GM18861 (cell line): ENCODE results near the gene ACOT7.
"Not testable (repeated sequence)": the region's sequence is repeated elsewhere in the genome, so short reads cannot be mapped to it uniquely, and the experiment has no call there.

Experiments
- ATAC-seq: cut with Tn5 transposase; IDR thresholded peaks from one replicate; pipeline ENCODE4 v1.9.1; 2021; ENCODE audit not compliant: unreplicated experiment

The ACOT7 gene

GRCh38 chr1:6401673-6402072 is 8.1 kb upstream of the ACOT7 start:
- no peak for ATAC-seq

GRCh38 chr1:6399294-6399693 is 5.7 kb upstream of the ACOT7 start:
- no peak for ATAC-seq

DNA sequence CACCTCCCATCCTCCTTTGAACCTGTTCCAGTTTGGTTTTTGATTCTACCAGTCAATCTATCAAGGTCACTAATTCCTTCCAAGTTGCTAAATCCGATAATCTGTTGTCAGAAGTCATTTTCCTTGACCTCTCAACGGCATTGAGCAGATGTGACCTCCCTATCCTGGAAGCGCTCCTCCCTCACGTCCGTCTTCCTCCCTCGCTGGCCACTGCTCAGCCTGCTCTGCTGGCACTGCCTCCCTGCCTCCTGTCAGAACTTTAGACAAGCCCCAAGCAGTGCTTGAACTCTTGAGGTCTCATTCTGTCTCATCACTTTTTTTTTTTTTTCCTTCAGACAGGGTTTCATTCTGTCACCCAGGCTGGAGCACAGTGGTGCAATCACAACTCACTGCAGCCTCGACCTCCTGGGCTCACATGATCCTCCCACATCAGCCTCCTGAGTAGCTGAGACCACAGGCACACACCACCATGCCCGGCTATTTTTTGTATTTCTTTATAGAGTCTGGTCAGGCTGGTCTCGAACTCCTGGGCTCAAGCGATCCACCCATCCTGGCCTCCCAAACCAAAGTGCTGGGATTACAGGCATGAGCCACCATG is 4.4 kb upstream of the ACOT7 start:
- ATAC-seq: no peak

DNA sequence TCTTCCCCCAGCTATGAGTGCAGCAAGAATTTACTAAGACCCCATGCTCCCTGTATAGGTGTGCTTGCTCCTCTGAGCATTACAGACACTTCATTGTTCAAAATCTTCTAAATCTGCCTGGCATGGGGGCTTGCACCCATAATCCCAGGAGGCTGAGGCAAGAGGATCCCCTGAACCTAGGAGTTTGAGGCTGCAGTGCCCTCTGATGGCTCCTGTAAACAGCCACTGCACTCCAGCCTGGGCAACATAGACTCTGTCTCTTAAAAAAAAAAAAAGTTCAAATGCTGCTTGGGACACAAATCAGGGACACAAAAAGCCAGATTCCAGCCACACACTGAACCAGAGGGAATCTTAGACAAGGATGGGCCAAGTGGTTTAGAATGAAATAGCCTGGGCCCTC is 3.4 kb upstream of the ACOT7 start:
- ATAC-seq: no peak

DNA sequence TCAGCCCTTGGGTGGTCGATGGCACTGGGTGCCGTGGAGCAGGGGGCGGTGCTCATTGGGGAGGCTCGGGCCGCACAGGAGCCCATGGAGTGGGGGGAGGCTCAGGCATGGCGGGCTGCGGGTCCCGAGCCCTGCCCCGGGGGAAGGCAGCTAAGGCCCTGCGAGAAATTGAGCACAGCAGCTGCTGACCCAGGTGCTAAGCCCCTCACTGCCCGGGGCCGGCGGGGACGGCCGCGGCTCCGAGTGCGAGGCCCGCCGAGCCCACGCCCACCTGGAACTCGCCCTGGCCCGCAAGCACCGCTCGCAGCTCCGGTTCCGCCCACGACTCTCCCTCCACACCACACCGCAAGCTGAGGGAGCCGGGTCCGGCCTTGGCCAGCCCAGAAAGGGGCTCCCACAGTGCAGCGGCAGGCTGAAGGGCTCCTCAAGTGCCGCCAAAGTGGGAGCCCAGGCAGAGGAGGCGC is 2.2 kb upstream of the ACOT7 start:
- not testable (repeated sequence) for ATAC-seq

- ATAC-seq: not testable (repeated sequence)
Observed at GRCh38 chr1:6395130-6395529, 1.6 kb upstream of the ACOT7 start.

GRCh38 chr1:6392809-6393399 is 663 bp downstream of the ACOT7 start:
- peak; percentile 10 for ATAC-seq

DNA sequence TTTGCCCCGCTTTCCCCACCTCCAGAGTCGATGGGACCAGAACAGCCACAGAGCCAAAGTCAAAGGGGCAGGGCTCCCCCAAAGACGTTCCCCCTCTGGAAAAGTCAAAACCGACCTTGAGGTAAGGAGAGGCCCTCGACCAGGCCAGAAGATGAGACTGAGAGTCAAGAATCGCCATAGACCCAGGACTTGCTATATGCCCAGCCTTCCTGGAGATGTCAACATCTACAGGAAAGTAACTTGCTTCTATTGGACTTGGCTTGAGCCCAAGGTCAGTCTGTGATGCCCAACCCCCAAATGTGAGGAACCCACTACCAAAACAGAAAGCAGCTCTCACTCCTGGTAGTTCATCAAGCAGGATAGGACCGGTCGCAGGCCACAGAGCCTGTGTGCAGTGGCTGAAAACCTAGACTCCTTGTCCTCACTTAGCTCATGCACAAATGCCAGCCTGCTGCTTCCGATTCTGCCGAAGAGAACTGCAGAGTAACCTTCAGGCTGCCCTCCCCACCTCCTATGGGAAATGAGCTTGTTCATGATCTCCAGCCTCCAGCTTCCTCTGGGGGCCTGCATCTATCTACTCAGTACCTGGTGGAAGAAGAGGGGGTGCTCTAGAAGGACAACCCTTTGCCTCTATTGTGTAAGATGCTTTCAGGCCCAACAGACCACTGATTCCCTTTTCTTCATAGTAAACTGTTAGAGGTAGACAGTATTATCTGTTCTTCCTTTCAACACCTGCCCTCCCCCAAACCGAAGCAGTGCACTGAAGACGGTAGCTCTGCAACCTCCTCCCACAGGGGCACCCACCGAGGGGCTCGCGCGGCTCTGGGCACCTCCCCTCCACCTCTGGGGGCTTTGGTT is 1.4 kb downstream of the ACOT7 start:
- peak; percentile 2 for ATAC-seq

GRCh38 chr1:6389971-6390370 is 3.6 kb downstream of the ACOT7 start:
- ATAC-seq: no peak

DNA sequence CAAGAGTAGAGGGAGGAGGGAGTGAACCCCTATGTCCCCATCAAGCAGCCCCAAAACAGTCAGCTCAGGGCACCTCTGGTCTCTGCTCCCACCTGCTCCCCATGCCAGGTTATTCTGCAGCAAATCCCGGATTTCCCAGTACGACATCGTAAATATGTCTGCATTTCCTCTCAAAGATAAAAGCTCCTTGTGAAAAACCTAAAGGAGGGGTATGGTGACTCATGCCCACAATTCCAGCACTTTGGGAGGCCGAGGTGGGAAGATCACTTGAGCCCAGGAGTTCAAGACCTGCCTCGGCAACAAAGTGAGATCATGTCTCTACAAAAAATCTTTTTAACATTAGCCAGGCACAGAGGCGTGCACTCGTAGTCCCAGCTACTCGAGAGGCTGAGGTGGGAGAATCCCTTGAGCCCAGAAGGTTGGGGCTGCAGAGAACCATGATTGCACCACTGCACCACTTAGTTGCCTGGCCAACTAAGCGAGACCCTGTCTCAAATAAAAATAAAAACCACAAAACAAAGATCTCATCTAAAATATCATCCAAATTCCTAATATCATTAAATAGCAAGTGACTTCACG is 7.1 kb downstream of the ACOT7 start:
- no peak for ATAC-seq

DNA sequence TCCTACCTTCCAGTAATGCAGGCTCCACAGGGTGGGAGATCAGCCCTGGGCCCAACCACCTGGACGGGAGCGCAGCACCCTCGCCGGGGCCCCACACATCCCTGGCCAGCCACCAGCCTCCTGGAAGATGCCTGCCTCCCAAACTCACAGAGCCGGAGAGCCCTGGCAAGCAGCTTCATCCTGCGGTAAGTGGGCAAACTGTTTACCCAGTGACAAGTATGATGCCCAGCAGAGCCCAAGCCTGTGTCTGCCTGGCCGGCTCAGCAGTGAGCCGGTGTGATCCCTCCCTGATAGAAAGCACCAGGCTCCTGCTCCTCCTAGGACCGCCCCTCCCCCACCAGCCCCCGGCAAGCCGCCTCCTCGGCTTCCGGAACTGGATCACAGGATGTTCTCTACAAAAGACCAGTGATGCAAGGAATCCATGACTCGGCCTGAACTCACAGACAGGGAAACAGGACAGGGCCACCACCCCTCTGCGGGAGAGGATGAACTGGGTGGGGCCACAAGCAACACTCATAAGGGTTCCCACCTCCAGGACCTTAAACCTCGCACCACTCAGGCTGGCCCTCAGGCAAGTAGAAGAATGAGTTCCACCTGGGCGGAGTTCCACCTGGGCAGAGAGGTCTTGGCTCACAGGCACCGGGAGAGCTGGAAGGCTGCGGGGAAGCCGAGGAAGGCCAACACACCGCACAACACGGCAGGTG is 7.9 kb downstream of the ACOT7 start:
- no peak for ATAC-seq

DNA sequence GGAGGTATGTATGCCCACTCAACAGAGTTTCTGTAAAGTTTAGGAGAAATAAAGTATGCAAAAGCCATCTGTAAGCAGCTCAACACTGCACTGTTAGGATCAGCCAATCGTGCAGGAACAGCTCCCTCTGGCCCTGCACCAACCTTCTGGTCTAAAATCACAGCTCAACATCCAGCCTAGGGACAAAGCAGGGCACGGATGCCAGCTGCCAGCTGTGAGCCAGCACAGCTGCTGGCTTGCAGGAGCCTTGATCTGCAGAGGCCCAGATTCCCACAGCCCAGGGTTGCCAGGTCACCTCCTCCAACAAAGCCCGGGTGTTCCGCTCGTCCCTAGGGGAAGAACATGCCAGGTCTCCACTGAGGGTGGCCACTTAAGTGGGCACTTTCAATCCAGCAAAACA is 8.6 kb downstream of the ACOT7 start:
- no peak for ATAC-seq

DNA sequence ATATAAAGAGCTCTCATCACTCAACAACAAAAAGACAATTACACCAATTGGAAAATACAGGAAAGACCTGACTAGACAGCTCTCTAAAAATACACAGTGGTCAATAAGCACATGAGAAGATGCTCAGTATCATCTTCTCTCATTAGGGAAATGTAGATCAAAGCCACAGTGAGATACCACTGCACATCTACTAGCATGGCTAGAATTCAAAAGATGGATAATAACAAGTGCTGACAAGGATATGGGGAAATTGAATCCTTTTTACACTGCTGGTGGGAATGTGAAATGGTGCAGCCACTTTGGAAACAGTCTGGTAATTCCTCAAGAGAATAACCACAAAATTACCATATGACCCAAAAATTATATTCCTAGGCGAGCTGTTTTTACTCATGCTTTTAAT is 9.4 kb downstream of the ACOT7 start:
- ATAC-seq: no peak

- ATAC-seq: no peak
Observed at GRCh38 chr1:6380037-6380436, 13.5 kb downstream of the ACOT7 start.

- ATAC-seq: no peak
Observed at GRCh38 chr1:6378096-6378746, 15.3 kb downstream of the ACOT7 start.

DNA sequence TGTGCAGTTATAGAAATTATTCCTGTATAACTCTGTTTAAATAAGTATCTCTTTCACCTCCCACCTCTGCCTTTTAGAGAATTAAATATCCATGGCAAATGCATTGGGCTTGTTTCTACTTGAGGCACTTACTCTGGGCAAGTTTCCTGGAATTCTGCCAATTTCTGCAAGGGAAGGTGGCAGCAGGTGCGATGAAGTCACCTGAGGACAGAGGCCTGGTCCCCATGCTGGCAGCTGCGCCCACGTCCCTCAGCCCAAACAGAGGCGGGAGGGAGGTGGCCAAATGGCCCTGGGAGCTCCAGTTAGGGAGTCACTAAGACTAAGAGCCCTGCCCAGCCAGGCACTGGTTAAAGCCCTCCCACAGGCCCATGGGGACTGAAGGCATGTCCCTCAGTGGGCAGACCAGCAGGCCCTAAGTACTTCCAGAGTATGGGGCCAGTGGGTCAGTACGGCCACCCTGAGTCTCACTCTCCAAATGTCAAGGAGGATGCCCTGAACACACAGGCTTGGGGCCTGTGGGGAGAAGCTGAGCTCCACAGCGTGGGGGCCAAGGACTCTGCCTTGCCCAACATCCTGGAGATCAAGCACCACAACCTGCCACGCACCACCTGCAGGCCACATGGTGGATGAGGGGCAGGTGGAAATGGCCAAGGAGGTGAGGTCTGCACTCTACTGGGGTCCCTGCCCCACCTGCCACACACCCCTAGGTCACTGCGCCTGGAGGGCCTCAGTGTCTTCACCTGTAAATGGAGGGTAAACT is 19.4 kb downstream of the ACOT7 start:
- ATAC-seq: no peak

GRCh38 chr1:6372236-6372635 is 21.3 kb downstream of the ACOT7 start:
- ATAC-seq: not testable (repeated sequence)

GRCh38 chr1:6370006-6370405 is 23.6 kb downstream of the ACOT7 start:
- ATAC-seq: no peak

DNA sequence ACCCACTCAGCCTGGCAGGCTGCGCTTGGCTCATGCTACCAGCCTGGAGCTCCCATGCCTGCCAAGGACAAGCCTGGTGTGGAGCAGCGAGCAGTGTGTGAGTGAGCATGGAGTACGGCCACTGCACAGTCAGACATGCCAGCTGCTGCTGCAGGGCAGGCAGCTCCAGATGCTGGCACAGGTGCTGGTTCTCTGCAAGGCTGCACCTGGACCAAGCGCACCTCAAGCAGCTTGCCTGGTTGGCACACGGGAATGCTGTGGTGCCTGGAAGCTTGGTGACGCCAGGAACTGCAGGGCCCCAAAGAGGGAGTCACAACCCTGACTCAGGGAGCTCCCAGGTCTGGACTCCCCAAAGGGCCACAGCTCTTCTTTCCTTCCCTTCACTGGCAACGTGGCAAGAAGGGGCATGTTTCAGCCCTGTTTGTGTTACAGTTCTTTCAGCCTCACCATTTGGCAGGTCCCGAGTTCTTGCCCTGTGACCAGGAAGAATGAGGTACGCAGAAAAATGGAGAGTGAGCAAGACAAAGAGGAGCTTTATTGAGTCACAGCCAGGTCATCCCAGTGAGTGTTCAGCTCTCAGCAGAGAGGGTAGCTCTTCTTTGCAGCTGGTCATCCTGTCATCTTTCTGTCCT is 26.1 kb downstream of the ACOT7 start:
- no peak for ATAC-seq
